ENCODE measurements around the gene RBM45.

GRCh38 chr2:178075006-178075326 lies 37.3 kb upstream of the RBM45 start:
- TF ChIP-seq POLR2A (IDR thresholded peaks at IDR 0.05; ENCODE audit: low read length) (no peak), HDAC2 (IDR thresholded peaks at IDR 0.05) (no peak), BCL3 (IDR thresholded peaks at IDR 0.05) (no peak), CTCF (IDR thresholded peaks at IDR 0.05) (no peak), PHF8 (IDR thresholded peaks at IDR 0.05; ENCODE audit: borderline replicate concordance, low read depth) (no peak), MAFK (IDR thresholded peaks at IDR 0.05; ENCODE audit: partially characterized antibody) (no peak), REST (IDR thresholded peaks at IDR 0.05) (no peak), ESRRA (IDR thresholded peaks at IDR 0.05; ENCODE audit: borderline replicate concordance, low read length) (no peak), PBX3 (IDR thresholded peaks at IDR 0.05) (no peak)
